Hepatocyte (in vitro differentiated cells): ENCODE measurements around the gene RPGR. TPM values are rescaled to one million over a fixed set of nuclear protein-coding genes. Genes with fewer than 3 reads are reported as not detected.
A peak's percentile ranks its signal among the peaks of the same experiment; 100 is the strongest.

Experiments used
- DNase-seq: peaks from one replicate; pipeline ENCODE4 v3.0.0-alpha.2; 2016; ENCODE audit warnings: low spot score
- H2AFZ ChIP-seq: fragments of 200-600 bp; sonication (generic); 2 replicates; pipeline ENCODE4 v1.6.0; 2016; ENCODE audit warnings: antibody characterized with exemption, mild to moderate bottlenecking
- H3K27ac ChIP-seq: fragments of 200-600 bp; sonication (generic); 2 replicates; pipeline ENCODE4 v1.5.1; 2016; ENCODE audit warnings: mild to moderate bottlenecking
- H3K27me3 ChIP-seq: fragments of 200-600 bp; sonication (generic); 2 replicates; pipeline ENCODE4 v1.6.1; 2016
- H3K36me3 ChIP-seq: fragments of 200-600 bp; sonication (generic); replicated peaks from 2 replicates; pipeline ENCODE4 v1.5.1; 2016; ENCODE audit warnings: low read depth; ENCODE audit not compliant: insufficient read depth
- H3K4me1 ChIP-seq: fragments of 200-600 bp; sonication (generic); 2 replicates; pipeline ENCODE4 v1.5.1; 2016; ENCODE audit warnings: mild to moderate bottlenecking, moderate library complexity; ENCODE audit not compliant: insufficient read depth
- H3K4me2 ChIP-seq: fragments of 200-600 bp; sonication (generic); 2 replicates; pipeline ENCODE4 v1.6.0; 2016
- H3K4me3 ChIP-seq: fragments of 200-600 bp; sonication (generic); 2 replicates; pipeline ENCODE4 v1.5.1; 2016; ENCODE audit warnings: mild to moderate bottlenecking
- H3K79me2 ChIP-seq: fragments of 200-600 bp; sonication (generic); 2 replicates; pipeline ENCODE4 v1.6.0; 2017; ENCODE audit warnings: mild to moderate bottlenecking
- H3K9me2 ChIP-seq: fragments of 200-600 bp; sonication (generic); replicated peaks from 2 replicates; pipeline ENCODE4 v1.6.0; 2017; ENCODE audit warnings: mild to moderate bottlenecking; ENCODE audit not compliant: insufficient read depth
- H3K9me3 ChIP-seq: fragments of 200-600 bp; sonication (generic); 2 replicates; pipeline ENCODE4 v1.5.1; 2016; ENCODE audit warnings: low read depth, mild to moderate bottlenecking
- H4K20me1 ChIP-seq: fragments of 200-600 bp; sonication (generic); 2 replicates; pipeline ENCODE4 v1.6.0; 2016; ENCODE audit warnings: mild to moderate bottlenecking; ENCODE audit not compliant: insufficient read depth, poor library complexity, severe bottlenecking
- EZH2 ChIP-seq: fragments of 200-600 bp; sonication (generic); IDR thresholded peaks from 2 replicates; pipeline ENCODE4 v1.6.1; 2016; ENCODE audit warnings: antibody characterized with exemption, mild to moderate bottlenecking, borderline replicate concordance
- EZH2phosphoT487 ChIP-seq: fragments of 200-600 bp; sonication (generic); IDR thresholded peaks from one replicate; pipeline ENCODE4 v1.6.1; 2018; ENCODE audit warnings: antibody characterized with exemption, mild to moderate bottlenecking, low read depth, moderate library complexity; ENCODE audit not compliant: unreplicated experiment, severe bottlenecking
- WGBS: methylation state at CpG from one replicate; pipeline ENCODE4 v1.1.6; 2016; ENCODE audit warnings: low lambda C conversion rate; ENCODE audit errors: missing lambda C conversion rate; 5-methylcytosine and 5-hydroxymethylcytosine counted together
- polyA plus RNA-seq: library from polyadenylated mRNA; unstranded; fragments of >200 nt; fragmentation: Nextera tagmentation; extraction: Ambion mirVana; gene quantifications from 2 replicates; pipeline ENCODE4 v1.2.1, GENCODE V29; 2016
- total RNA-seq: library from RNA; depleted of rRNA; stranded (reverse); fragments of >200 nt; gene quantifications from 2 replicates; pipeline ENCODE4 v1.2.3, GENCODE V29; 2014
- TF ChIP-seq, protein P1 (sequence below): fragments of 200-600 bp; sonication (generic); IDR thresholded peaks from 2 replicates; pipeline ENCODE4 v1.5.1; 2016; ENCODE audit warnings: antibody characterized with exemption, mild to moderate bottlenecking; ENCODE audit not compliant: poor library complexity

Gene RPGR, protein sequence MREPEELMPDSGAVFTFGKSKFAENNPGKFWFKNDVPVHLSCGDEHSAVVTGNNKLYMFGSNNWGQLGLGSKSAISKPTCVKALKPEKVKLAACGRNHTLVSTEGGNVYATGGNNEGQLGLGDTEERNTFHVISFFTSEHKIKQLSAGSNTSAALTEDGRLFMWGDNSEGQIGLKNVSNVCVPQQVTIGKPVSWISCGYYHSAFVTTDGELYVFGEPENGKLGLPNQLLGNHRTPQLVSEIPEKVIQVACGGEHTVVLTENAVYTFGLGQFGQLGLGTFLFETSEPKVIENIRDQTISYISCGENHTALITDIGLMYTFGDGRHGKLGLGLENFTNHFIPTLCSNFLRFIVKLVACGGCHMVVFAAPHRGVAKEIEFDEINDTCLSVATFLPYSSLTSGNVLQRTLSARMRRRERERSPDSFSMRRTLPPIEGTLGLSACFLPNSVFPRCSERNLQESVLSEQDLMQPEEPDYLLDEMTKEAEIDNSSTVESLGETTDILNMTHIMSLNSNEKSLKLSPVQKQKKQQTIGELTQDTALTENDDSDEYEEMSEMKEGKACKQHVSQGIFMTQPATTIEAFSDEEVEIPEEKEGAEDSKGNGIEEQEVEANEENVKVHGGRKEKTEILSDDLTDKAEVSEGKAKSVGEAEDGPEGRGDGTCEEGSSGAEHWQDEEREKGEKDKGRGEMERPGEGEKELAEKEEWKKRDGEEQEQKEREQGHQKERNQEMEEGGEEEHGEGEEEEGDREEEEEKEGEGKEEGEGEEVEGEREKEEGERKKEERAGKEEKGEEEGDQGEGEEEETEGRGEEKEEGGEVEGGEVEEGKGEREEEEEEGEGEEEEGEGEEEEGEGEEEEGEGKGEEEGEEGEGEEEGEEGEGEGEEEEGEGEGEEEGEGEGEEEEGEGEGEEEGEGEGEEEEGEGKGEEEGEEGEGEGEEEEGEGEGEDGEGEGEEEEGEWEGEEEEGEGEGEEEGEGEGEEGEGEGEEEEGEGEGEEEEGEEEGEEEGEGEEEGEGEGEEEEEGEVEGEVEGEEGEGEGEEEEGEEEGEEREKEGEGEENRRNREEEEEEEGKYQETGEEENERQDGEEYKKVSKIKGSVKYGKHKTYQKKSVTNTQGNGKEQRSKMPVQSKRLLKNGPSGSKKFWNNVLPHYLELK
- total RNA-seq (9.8 and 15.9 TPM in 2 replicates), polyA plus RNA-seq (7.2 and 7.6 TPM in 2 replicates)

DNA sequence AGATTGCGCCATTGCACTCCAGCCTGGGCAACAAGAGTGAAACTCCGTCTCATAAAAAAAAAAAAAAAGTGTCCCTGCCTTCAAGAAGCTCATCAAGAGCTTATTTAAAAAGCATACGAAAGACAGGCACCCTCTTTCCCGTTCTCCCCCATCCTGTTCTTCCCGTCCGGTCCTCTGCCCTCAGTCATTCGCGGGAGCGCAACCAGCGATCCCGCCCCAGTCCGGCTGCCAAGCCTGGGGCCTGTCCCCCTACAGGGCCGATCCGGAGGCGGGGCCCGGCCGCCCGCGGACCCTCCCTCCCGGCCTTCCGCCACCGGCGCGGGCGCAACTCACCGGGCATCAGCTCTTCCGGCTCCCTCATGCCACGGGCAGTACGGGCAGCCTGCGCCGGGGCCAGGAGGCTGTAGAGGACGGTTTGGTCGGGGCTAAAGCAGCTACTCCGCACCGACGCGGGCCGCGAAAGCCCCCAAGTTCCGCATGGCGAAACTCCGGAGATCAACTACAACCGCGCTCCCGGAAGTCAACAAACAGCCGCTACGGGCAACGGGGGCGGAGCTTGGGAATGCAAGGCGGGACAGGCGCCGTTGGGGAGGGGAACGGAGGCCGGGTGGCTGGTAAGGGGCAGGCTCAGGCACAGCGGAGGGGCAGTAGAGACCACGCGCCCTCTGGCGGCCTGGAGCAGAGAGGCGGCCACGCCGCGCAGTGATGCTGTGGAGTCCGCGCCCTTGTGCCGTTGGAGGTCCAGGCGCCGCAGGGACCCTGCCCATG lies at the start of gene RPGR:
Gene RPGR, minus strand, starts transcription at position 503 of the 768 bp plus-strand sequence. Its CDS starts 142 bp downstream, at position 361.
- Histone ChIP-seq H3K79me2 (peaks cover 14% of the 10 kb centered on the region), H3K27ac (peak within 1 kb of the TSS; percentile 96), H3K9me2 (no peaks in the 10 kb centered on the region), H3K9me3 (no peaks in the 10 kb centered on the region), H3K36me3 (no peaks in the 10 kb centered on the region), H3K4me2 (peak within 1 kb of the TSS; percentile 70), H3K4me1 (no peaks in the 10 kb centered on the region), H4K20me1 (no peaks in the 10 kb centered on the region), H2AFZ (peak within 1 kb of the TSS; percentile 70), H3K4me3 (peak within 1 kb of the TSS; percentile 75), H3K27me3 (no peaks in the 10 kb centered on the region)
- DNase-seq, result peak; percentile 94
- WGBS, result 60% methylated on average over 59 of the region's 67 CpGs
- TF ChIP-seq, protein P1, sequence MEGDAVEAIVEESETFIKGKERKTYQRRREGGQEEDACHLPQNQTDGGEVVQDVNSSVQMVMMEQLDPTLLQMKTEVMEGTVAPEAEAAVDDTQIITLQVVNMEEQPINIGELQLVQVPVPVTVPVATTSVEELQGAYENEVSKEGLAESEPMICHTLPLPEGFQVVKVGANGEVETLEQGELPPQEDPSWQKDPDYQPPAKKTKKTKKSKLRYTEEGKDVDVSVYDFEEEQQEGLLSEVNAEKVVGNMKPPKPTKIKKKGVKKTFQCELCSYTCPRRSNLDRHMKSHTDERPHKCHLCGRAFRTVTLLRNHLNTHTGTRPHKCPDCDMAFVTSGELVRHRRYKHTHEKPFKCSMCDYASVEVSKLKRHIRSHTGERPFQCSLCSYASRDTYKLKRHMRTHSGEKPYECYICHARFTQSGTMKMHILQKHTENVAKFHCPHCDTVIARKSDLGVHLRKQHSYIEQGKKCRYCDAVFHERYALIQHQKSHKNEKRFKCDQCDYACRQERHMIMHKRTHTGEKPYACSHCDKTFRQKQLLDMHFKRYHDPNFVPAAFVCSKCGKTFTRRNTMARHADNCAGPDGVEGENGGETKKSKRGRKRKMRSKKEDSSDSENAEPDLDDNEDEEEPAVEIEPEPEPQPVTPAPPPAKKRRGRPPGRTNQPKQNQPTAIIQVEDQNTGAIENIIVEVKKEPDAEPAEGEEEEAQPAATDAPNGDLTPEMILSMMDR, result peak; percentile 63
- TF ChIP-seq EZH2, result no peak

DNA sequence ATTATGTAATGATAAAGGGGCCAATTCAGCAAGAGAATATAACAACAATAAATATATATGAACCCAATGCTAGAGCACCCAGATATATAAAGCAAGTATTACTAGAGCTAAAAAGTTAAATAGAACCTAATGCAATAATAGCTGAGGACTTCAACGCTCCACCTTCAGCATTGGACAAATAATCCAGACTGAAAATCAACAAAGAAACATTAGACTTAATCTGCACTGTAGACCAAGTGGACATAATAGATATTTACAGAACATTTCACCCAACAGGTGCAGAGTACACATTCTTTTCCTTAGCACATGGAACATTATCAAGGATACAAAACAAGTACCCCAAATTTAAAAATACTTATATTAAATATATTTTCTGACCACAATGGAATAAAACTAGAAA lies 49.4 kb upstream of the RPGR start:
- TF ChIP-seq, protein P1, result no peak
- TF ChIP-seq EZH2phosphoT487 (no peak), EZH2 (no peak)
- Histone ChIP-seq H3K36me3 (no peaks in the 10 kb centered on the region), H3K4me2 (no peak overlapping the region), H3K79me2 (no peaks in the 10 kb centered on the region), H3K27me3 (no peaks in the 10 kb centered on the region), H2AFZ (no peak overlapping the region), H3K27ac (no peak overlapping the region), H3K4me1 (no peaks in the 10 kb centered on the region), H3K9me2 (no peaks in the 10 kb centered on the region), H3K4me3 (no peak overlapping the region), H4K20me1 (no peaks in the 10 kb centered on the region), H3K9me3 (no peaks in the 10 kb centered on the region)
- 38% methylated on average over 1 of the region's 1 CpG for WGBS
- DNase-seq, result no peak

DNA sequence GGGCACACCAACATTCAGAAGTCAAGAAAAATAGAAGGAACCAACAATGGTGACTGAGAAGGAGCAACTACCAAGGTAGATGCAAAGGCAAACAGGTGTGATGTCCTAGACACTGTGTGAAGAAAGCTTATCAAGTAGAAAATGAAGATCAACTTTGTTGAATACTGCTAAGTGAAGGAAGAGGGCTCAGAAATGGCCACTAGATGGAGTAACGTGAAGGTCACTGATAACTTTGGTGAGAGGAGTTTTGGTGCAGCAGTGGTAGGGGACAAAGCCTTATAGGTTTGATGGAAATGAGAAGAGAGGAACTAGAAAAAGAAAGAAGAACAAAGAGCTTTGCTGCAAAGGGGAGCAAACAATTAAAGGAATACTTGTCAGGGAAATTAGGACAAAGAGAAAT lies 48.6 kb upstream of the RPGR start:
- Histone ChIP-seq H3K4me2 (no peak overlapping the region), H3K27me3 (no peaks in the 10 kb centered on the region), H3K79me2 (no peaks in the 10 kb centered on the region), H3K36me3 (no peaks in the 10 kb centered on the region), H3K27ac (no peak overlapping the region), H4K20me1 (no peaks in the 10 kb centered on the region), H2AFZ (no peak overlapping the region), H3K9me3 (no peaks in the 10 kb centered on the region), H3K4me3 (no peak overlapping the region), H3K4me1 (no peaks in the 10 kb centered on the region), H3K9me2 (no peaks in the 10 kb centered on the region)
- TF ChIP-seq EZH2 (no peak), EZH2phosphoT487 (no peak)
- TF ChIP-seq, protein P1, result peak; percentile 33
- 47% methylated on average over 1 of the region's 1 CpG for WGBS
- peak; percentile 13 for DNase-seq
